Kidney (tissue), 14 donors: Measurements from ENCODE around the gene MSX1. TPM values are rescaled to one million over a fixed set of nuclear protein-coding genes. Genes with fewer than 3 reads are reported as not detected.

Experiments
- DNase-seq, 5 donors: peaks; one replicate each; pipeline ENCODE4 v3.0.0-alpha.2; 2013 to 2020
- FAIRE-seq: peaks from 2 replicates; lab custom pipeline; 2012; peaks lifted over from hg19 to GRCh38; lab: Jason Lieb, UNC
- H3K27ac ChIP-seq, 2 donors: one replicate each; pipeline ENCODE4 v1.7.0; 2013; ENCODE audit warnings: low read depth in 2 of 2, low read length in 2 of 2, inconsistent platforms in 1 of 2
- H3K27me3 ChIP-seq: one replicate; pipeline ENCODE4 v1.7.1; 2013; ENCODE audit warnings: low read length, inconsistent platforms; ENCODE audit not compliant: control insufficient read depth, insufficient read depth
- H3K36me3 ChIP-seq, 3 donors: one replicate each; pipeline versions ENCODE4 v1.7.0 to v1.7.1; 2013; ENCODE audit warnings: low read length in 3 of 3, control low read depth in 1 of 3, inconsistent platforms in 1 of 3; ENCODE audit not compliant: insufficient read depth in 3 of 3, control insufficient read depth in 2 of 3
- H3K4me1 ChIP-seq, 3 donors: one replicate each; pipeline versions ENCODE4 v1.7.0 to v1.7.1; 2013; ENCODE audit warnings: low read length in 3 of 3, inconsistent platforms in 1 of 3, low read depth in 1 of 3; ENCODE audit not compliant: control insufficient read depth in 2 of 3, insufficient read depth in 2 of 3
- H3K4me3 ChIP-seq, 3 donors: one replicate each; pipeline versions ENCODE4 v1.7.0 to v1.8.1; 2013; ENCODE audit warnings: low read length in 3 of 3, control low read depth in 1 of 3, inconsistent platforms in 1 of 3
- H3K9ac ChIP-seq, 3 donors: one replicate each; pipeline versions ENCODE4 v1.7.0 to v1.7.1; 2013; ENCODE audit warnings: low read length in 3 of 3, control low read depth in 1 of 3, inconsistent platforms in 1 of 3
- H3K9me3 ChIP-seq, 3 donors: one replicate each; pipeline versions ENCODE4 v1.7.0 to v1.7.1; 2013; ENCODE audit warnings: low read length in 3 of 3, control low read depth in 1 of 3, inconsistent platforms in 1 of 3; ENCODE audit not compliant: control insufficient read depth in 2 of 3, insufficient read depth in 1 of 3
- CTCF ChIP-seq: IDR thresholded peaks from 3 replicates; pipeline ENCODE4 v1.5.1; 2012; ENCODE audit warnings: mild to moderate bottlenecking, moderate library complexity, borderline replicate concordance; ENCODE audit not compliant: insufficient read depth; ENCODE audit errors: extremely low read depth
- intact Hi-C: fragments of 100-400 bp; cut with DNase I; formaldehyde crosslinking; loops from one replicate; pipeline ENCODE4 v1.11.1; 2022
- polyA plus RNA-seq: library from polyadenylated mRNA; stranded (reverse); fragments of 350-450 nt; fragmentation: Illumina TruSeq; extraction: RNeasy Lipid Tissue Mini Kit (QIAGEN cat#74804); gene quantifications from one replicate; pipeline ENCODE4 v1.2.3, GENCODE V29; 2014; ENCODE audit warnings: low read depth, low replicate concordance; ENCODE audit not compliant: insufficient read depth
- total RNA-seq: library from RNA; stranded (reverse); fragmentation: NEBNext Ultra II Directional; extraction: Animal tissue kit (Norgen Biotek cat#: 25700); gene quantifications from one replicate; pipeline ENCODE4 v1.2.1, GENCODE V29; 2021
- donor health status: control.
- donor health status: control.
- donor health status: control.
- donor health status: control.
- donor health status: control.
- donor health status: DM: yes; HTN: yes; CAD: no.
- donor health status: Normal renal cell carcinoma (clear cell type).

Gene MSX1
- total and polyA plus RNA-seq, 2 donors from 2014 or later, result 2.3 to 3.0 TPM

DNA sequence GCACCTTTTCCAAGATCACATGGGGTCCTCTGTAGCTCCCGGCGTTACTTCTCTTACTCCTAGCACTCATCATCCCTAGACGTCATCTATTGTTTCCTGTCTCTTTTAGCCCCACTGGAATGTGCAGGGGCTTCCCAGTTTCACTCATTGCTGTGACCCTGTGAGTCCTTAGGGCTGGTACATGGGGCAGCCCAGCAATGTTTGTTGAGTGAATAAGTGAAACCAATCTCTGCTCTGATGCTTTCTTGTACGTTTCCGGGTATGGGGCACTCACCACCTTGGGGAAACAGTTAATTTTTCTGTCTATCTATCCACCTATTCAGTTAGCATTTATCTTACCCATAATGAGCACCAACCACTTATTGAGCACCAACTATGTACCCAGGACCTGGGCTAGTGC lies 16.1 kb downstream of the MSX1 start:
- Histone ChIP-seq H3K9me3 (no peaks in the 10 kb centered on the region), H3K4me1 (peaks cover 0 to 4% (median 0%) of the 10 kb centered on the region in 3 donors), H3K9ac (no peak overlapping the region), H3K27ac (no peak overlapping the region), H3K27me3 (peaks cover 47% of the 10 kb centered on the region), H3K36me3 (no peaks in the 10 kb centered on the region), H3K4me3 (no peak overlapping the region)
- TF ChIP-seq CTCF, result no peak
- DNase-seq (no peak), FAIRE-seq (no peak)
- intact Hi-C loops, result no loop called here

GRCh38 chr4:4876945-4877661 lies 17.6 kb downstream of the MSX1 start:
- Histone ChIP-seq H3K27me3 (peaks cover 33% of the 10 kb centered on the region), H3K9me3 (no peaks in the 10 kb centered on the region), H3K27ac (no peak overlapping the region), H3K4me1 (no peaks in the 10 kb centered on the region), H3K36me3 (no peaks in the 10 kb centered on the region), H3K9ac (no peak overlapping the region), H3K4me3 (no peak overlapping the region)
- TF ChIP-seq CTCF, result no peak
- DNase-seq (no peak), FAIRE-seq (no peak)
- intact Hi-C loops, result no loop called here

DNA sequence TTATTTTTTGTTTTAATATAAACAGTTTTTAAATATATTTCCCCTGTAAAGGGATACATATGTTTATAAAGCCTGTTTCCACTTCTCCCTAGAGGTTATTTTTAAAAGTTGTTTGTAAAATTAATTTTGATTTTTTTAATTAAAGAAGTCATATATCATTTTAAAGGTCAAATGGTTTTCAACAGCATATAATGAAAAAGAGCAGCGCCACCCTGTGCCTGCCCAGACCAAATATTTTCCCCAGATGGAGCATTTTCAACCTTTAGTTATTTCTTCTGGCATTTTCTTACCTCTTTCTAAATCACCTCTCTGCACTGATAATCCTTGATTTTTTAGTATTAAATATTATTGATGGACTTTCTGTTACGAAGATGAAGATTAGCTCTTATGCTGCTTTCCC lies 21.0 kb downstream of the MSX1 start:
- no peak overlapping the region for H3K9ac ChIP-seq
- H3K9me3 ChIP-seq, result no peaks in the 10 kb centered on the region
- DNase-seq (no peak), FAIRE-seq (no peak)
- intact Hi-C loops, result no loop called here
- TF ChIP-seq CTCF, result no peak
- H3K27ac ChIP-seq, result no peak overlapping the region
- peaks cover 4% of the 10 kb centered on the region for H3K27me3 ChIP-seq
- no peaks in the 10 kb centered on the region for H3K4me1 ChIP-seq
- no peak overlapping the region for H3K4me3 ChIP-seq
- H3K36me3 ChIP-seq, result no peaks in the 10 kb centered on the region
